ENCODE measurements around the gene PMEL.

The PMEL gene

DNA sequence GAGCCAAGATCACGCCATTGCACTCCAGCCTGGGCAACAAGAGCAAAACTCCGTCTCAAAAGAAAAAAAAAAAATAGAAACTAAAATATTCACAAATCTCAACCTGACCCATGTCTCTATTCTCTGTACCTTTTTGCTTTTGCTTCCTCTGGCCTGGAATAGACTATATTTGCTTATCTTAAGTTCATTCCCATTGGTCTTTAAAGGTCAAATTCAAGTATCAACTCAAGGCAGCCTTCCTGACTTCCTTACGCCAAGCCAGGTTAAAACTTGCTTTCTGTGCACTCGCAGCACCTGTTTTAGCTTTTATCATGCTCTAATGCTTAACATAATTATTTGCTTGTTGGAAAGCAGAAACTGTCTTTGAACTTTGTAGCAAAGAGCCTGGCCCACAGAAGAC lies 52.9 kb downstream of the PMEL start:
- TF ChIP-seq, protein P1, sequence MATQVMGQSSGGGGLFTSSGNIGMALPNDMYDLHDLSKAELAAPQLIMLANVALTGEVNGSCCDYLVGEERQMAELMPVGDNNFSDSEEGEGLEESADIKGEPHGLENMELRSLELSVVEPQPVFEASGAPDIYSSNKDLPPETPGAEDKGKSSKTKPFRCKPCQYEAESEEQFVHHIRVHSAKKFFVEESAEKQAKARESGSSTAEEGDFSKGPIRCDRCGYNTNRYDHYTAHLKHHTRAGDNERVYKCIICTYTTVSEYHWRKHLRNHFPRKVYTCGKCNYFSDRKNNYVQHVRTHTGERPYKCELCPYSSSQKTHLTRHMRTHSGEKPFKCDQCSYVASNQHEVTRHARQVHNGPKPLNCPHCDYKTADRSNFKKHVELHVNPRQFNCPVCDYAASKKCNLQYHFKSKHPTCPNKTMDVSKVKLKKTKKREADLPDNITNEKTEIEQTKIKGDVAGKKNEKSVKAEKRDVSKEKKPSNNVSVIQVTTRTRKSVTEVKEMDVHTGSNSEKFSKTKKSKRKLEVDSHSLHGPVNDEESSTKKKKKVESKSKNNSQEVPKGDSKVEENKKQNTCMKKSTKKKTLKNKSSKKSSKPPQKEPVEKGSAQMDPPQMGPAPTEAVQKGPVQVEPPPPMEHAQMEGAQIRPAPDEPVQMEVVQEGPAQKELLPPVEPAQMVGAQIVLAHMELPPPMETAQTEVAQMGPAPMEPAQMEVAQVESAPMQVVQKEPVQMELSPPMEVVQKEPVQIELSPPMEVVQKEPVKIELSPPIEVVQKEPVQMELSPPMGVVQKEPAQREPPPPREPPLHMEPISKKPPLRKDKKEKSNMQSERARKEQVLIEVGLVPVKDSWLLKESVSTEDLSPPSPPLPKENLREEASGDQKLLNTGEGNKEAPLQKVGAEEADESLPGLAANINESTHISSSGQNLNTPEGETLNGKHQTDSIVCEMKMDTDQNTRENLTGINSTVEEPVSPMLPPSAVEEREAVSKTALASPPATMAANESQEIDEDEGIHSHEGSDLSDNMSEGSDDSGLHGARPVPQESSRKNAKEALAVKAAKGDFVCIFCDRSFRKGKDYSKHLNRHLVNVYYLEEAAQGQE (IDR thresholded peaks at IDR 0.05; ENCODE audit: insufficient read depth in 1 of 2, low read depth in 2 of 2, low read length in 2 of 2) = no peak
- no peak for TF ChIP-seq FOXP2 (optimal IDR thresholded peaks at IDR 0.05; ENCODE audit: borderline replicate concordance, extremely low read depth, extremely low read length, insufficient read depth)
- TF ChIP-seq TAF1 (IDR thresholded peaks at IDR 0.05; ENCODE audit: borderline replicate concordance, insufficient read depth, low read length) = no peak
- no peak for TF ChIP-seq SIN3A (IDR thresholded peaks at IDR 0.05; ENCODE audit: borderline replicate concordance, insufficient read depth, low read length)
- TF ChIP-seq POLR2AphosphoS5 (IDR thresholded peaks at IDR 0.05; ENCODE audit: low read depth, low read length) = no peak

DNA sequence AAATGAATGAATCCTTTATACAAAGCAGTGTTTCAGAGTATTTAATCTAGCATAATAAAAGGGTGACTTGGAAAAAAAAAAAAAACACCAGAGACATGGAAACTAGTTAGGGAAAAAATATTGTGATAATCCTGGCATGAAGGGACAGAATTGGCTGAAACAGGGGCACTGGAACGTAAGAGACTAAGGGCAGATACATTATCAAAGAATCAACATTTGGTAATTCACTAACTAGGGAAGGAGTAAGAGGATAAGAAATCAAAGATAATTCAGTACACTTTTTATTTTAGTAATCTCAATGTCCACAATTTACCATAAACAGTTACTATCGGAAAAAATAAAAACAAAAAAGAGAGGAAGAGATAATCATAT lies 56.3 kb downstream of the PMEL start:
- no peak for TF ChIP-seq FOXP2 (optimal IDR thresholded peaks at IDR 0.05; ENCODE audit: borderline replicate concordance, extremely low read depth, extremely low read length, insufficient read depth)
- no peak for TF ChIP-seq SIN3A (IDR thresholded peaks at IDR 0.05; ENCODE audit: borderline replicate concordance, insufficient read depth, low read length)
- TF ChIP-seq POLR2AphosphoS5 (IDR thresholded peaks at IDR 0.05; ENCODE audit: low read depth, low read length) = no peak
- no peak for TF ChIP-seq TAF1 (IDR thresholded peaks at IDR 0.05; ENCODE audit: borderline replicate concordance, insufficient read depth, low read length)
- TF ChIP-seq, protein P1 (IDR thresholded peaks at IDR 0.05; ENCODE audit: insufficient read depth in 1 of 2, low read depth in 2 of 2, low read length in 2 of 2) = no peak

DNA sequence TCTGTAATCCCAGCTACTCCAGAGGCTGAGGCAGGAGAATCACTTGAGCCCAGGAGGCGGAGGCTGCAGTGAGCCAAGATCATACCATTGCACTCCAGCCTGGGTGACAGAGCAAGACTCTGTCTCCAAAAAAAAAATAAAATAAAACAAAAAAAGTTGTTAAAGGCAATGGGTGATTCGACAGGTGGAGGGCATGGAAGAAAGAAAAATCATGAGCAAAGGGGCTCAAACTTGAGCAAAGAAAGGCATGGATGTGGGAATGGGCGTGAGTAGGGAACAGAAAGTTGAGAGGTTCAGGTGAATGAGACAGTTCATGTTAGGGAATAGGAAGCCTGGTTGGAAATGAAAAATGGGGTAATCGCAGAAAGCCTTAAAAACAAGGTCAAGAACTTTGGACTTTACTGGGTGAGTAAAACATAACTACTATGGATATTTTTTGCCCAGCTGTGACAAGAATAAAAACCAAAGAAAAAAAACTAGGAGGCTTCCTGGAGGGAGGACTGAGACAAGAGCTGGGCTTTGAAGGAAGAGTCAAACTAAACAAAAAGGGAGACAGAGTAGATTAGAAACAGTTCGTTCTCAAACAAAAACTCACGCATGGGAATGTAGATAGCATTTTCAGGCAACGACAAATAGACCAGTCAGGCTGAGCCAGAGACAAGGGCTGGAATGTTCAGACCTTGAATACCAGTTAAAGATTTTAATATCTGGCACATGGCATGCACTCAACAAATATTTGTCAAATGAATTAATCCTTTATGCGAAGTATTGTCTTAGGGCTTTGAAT lies 56.9 kb downstream of the PMEL start:
- no peak for TF ChIP-seq POLR2AphosphoS5 (IDR thresholded peaks at IDR 0.05; ENCODE audit: low read depth, low read length)
- TF ChIP-seq SIN3A (IDR thresholded peaks at IDR 0.05; ENCODE audit: borderline replicate concordance, insufficient read depth, low read length) = no peak
- no peak for TF ChIP-seq TAF1 (IDR thresholded peaks at IDR 0.05; ENCODE audit: borderline replicate concordance, insufficient read depth, low read length)
- TF ChIP-seq FOXP2 (optimal IDR thresholded peaks at IDR 0.05; ENCODE audit: borderline replicate concordance, extremely low read depth, extremely low read length, insufficient read depth) = no peak
- TF ChIP-seq, protein P1 (IDR thresholded peaks at IDR 0.05; ENCODE audit: insufficient read depth in 1 of 2, low read depth in 2 of 2, low read length in 2 of 2) = no peak

DNA sequence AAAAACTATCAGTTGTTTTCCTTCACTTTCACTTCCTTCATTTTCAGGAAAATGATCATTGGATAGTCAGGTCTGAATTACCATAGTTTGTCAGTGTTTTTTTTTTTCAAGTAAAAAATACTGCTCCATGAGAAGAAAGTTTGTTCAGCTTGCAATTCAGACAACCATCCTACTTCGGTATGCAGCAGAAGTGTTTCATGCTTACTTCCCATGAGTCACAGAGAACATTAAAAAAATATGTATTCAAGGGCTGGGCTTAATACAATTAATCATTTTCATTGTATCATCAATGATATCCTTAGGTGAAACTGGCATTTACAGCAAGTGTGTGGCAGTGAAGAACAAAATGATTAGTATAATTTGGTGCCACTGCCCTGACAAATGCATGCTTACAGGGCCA lies 59.8 kb downstream of the PMEL start:
- TF ChIP-seq SIN3A (IDR thresholded peaks at IDR 0.05; ENCODE audit: borderline replicate concordance, insufficient read depth, low read length) (no peak), TAF1 (IDR thresholded peaks at IDR 0.05; ENCODE audit: borderline replicate concordance, insufficient read depth, low read length) (no peak), POLR2AphosphoS5 (IDR thresholded peaks at IDR 0.05; ENCODE audit: low read depth, low read length) (no peak), FOXP2 (optimal IDR thresholded peaks at IDR 0.05; ENCODE audit: borderline replicate concordance, extremely low read depth, extremely low read length, insufficient read depth) (no peak)
- TF ChIP-seq, protein P1 (IDR thresholded peaks at IDR 0.05; ENCODE audit: insufficient read depth in 1 of 2, low read depth in 2 of 2, low read length in 2 of 2) = no peak
